GM19035 (cell line): Measurements from ENCODE around the gene DOK5.

Source experiments
- ATAC-seq: cut with Tn5 transposase; IDR thresholded peaks from one replicate; pipeline ENCODE4 v1.9.1; 2021; ENCODE audit not compliant: unreplicated experiment

The DOK5 gene

DNA sequence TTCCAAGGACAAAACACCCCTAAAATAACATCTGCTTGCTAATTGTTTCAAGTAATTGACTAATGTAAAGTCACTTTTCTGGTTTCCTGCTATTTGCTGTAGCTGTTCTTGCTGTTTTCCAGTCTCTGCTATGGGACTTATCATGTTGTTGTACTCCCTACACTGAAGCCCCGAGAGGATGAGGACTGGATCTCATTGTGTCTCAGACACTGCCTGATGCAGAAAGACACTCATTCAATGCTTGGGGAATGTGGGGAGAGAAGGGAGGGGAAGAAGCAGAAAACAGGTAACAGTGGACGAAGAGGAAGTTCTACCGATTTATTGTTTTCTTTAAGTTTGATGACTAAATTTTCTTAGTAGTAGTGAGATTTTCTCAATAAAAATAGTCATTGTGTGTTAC, 79.8 kb downstream of the DOK5 start:
- ATAC-seq: no peak

DNA sequence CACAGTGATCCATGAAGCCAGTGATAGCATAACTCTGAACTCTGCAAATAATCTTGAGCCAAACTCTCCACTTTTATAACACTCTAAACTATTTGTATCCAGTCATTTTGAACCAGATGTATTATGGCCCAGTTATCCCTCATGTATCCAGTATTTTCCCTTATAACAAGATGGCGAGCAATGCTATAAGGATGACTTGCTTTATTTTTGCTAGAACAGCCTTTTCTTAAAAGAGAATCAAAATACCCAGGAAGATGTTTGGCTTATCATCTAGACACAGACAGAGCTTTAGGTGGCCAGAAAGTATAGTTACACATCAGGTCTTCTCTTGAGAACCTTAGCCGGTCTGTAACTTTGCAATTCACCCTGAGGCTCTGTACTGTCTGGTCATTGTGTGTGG, 81.0 kb downstream of the DOK5 start:
- ATAC-seq: no peak

DNA sequence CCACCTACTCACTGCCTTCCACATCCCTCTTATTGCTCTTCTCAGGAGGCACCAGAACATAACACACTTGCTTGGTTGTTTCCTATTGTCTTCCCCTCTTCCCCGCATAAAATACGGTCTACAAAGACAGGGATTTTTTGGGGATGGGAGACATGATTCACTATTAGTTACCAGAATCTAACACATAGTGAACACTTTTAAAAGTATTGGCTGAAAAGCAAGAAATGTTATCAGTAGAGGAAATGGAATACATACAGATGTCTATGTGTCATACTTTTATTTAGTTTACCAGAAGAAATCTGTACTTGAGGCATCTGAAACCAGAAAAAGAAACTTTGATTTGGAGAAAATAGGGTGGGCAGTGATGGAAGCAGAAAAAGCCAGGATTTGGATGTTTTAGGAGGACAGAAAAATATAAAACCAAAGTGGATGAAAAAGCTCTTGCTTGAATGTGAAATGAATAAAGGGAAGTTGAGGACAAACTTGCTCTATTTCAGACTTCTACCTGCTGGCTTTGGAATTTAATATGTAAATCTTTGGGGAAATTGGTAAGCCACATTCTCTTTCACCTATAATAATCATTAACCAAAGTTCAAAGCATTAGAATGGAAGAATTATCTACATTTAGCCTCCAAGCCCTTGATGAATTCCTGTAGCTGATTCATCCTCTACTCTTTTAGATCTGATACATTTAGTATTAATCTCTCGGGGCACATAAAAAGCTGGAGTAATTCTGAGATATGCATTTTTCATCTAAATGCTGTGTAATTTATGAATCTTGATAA, 82.6 kb downstream of the DOK5 start:
- no peak for ATAC-seq

DNA sequence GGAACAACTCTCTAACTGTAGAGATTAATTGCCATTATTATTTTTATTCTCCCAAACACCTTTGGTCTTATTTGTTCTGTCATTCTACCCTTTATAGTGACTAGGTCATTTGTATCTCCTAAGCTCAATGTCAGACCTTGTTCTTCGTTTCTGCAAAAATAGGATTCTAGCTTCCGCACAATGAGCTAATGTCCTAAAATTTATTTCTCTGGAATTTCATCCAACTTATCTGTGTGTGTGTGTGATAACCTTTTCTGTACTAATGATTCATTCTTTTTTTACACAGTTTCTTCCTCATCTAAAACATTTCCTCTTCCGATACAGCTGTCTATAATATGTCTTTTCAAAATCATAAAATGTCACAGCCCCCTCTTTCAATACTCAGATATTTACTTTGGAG, 84.5 kb downstream of the DOK5 start:
- no peak for ATAC-seq

- ATAC-seq: no peak
Observed at GRCh38 chr20:54560357-54560756, 85.0 kb downstream of the DOK5 start.

DNA sequence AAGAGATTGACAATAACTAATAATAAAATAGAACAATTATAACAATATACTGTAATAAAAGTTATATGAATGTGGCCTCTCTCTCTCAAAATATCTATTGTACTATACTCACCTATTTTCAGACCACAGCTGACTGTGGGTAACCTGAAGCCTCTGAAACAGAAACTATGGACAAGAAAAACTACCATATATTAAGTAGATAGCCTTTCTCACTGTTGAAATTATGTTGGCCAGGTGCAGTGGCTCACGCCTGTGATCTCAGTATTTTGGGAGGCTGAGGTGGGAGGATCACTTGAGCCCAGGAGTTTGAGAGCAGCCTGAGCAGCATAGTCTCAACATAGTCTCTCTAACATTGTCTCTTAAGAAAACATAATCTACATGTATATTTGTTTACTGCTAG, 89.9 kb downstream of the DOK5 start:
- no peak for ATAC-seq

- no peak for ATAC-seq
Observed at GRCh38 chr20:54566031-54566688, 90.8 kb downstream of the DOK5 start.

DNA sequence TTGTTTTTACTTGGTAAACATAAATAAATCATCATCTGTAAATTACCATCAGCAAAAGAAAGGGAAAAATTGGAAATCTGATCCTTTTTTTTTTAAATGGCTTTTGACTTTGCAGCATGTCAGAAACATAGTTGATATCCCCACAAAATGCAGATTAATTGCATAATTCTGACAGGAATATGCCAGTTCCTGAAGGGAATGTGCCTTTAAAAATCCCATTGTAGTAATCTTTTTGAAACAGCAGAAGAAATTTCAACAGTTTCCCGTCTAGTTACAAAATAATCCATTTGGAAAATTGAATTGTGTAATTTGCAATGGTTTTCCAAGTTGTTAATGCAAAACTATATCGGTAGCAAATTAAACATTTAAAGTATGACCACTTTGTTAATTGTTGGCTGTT, 95.2 kb downstream of the DOK5 start:
- ATAC-seq: no peak

DNA sequence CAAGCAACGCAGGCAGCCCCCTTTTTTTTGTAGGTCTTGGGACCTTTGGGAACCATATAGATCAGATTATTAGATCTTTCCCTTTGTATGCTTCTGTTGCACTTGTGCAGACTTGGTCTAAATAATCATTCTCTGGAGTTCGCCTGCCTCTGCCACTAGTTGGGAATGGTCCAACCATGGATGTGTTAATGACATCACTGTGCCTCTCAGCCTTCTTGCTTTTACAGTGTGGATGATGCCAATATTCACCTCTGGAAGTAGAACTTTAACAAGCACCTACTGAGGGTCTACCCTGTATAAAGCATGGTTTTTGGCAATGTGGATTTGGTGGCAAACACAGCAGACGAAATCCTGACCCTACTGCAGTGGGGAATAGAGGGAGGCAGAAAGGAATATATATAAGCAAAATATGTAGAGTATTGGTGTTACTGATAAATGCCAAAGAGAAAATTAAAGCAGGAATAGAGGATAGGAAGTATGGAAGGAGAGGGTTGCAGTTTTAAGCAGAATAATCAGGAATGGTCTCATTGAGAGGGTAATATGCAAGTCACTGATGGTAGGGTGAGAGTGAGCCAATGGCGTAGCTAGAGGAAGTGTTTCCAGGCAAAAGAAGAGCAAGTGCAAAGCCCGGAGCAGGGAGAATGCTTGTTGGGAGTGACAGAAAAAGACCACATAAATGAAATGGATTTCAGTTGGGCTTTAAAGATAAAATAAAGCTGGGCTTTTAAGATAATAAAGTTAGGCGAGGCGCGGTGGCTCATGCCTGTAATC, 97.5 kb downstream of the DOK5 start:
- no peak for ATAC-seq

DNA sequence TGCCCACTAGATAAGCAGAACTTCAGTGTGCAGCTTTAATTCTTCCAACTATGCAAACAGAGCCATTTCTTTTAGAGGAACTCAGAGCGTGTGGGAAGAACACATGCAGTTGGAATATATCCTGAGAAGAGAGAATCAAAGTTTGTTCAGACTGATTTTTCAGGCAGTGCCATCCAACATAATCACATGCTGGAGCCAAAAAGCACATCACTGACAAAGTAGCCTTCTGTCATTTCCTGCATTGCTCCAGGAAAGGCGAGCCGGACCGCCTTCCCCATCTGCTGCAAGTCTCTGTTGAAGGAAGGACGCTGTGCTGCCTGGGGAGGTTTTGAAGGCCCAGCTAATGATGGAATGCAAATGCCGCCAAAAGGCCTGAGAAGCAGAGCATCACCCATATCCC, 98.4 kb downstream of the DOK5 start:
- ATAC-seq: no peak

DNA sequence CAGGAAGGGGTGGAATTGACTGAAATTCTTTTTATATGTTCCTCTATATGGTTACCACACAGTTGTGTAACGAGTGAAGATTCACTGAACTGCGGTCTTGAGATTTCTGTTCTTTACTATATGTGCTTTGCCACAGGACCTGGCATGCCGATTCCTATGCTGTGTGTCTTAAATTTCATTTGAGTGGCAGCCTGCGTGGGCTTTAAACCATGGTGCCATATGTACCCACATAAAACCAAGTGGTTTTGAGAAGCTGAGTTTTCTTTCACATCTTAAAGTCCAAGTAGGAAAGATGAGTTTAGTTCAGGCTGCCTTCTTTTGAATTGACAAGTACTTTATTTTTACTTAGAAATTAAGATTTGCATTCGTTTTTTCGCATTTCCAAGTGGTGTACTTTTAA, 101.1 kb downstream of the DOK5 start:
- ATAC-seq: no peak

GRCh38 chr20:54577637-54578036, 102.2 kb downstream of the DOK5 start:
- ATAC-seq: no peak

GRCh38 chr20:54585217-54585616, 109.8 kb downstream of the DOK5 start:
- ATAC-seq: no peak

GRCh38 chr20:54587408-54587807, 112.0 kb downstream of the DOK5 start:
- ATAC-seq: no peak

- no peak for ATAC-seq
Observed at GRCh38 chr20:54589402-54590030, 114.1 kb downstream of the DOK5 start.

DNA sequence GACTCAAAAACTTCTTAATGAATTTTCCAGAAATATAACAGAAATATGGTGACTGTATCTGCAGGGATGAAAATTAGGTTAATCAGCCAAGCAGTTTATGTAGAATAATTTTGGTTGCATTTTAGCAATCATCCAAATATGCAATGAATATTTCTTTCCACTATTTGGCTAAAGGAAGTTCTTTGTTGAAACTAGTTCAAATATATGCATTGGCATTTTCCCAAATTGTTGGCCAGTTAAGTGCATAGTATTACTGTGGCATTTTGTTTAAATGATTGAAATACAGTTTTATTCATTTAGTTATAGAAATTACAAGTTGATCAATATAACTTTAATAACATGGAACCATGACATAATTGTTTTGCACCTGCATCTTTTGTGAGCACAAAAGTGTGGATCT, 115.5 kb downstream of the DOK5 start:
- ATAC-seq: no peak

DNA sequence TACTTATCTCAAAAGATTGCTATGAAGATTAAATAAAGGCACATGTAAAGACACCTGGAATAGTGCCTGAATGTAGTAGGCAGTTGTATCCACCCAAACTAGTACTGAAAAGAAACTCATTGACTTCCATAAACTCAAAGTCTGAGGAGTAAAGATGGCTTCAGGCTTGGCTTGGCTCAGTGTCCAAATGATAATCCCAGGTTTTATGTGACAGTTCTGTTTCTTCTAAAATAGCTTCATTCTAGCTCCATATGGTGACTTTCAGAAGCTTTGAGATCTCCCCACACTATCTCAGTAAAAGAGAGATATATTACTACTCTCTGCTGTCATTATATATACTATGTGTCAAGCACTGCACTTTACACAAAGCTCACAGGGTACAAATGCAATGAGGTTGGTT, 121.3 kb downstream of the DOK5 start:
- ATAC-seq: no peak

DNA sequence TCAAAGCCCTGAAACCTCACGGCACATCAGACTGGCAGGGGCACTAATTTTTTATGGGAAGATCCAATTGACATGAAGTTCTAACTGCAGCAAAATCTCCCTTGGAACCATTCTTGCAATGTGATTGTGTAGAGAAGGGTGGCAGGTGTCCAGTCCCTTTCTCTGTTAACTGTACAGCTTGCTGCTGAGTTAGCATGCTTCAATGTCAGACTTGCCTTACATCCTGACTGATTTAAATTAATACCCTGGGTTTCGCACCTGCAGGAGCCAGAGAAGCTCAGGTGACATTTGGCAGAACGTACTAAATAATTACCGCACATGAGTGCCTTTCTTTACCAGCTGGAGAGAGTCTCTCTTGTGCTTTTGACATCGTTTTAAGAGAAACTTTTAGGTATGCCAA, 123.0 kb downstream of the DOK5 start:
- ATAC-seq: no peak

DNA sequence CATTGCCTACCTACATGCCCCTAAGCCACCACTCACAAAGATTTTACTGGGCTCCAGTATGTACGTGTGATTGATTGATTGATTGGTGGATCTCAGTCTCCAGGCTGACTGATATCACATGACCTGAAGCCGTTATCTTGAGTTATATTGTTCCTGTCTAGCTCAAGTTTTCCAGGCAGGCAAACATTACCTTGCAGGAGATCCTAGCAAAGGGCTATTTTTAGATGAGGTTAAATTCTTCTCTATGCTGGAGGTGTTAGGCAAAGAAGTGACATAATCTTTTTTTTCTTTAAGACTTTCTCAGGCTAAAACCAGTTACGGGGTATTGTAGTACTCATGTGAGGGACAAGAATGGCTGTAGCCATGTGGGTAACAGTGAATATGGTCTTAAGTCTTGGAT, 125.2 kb downstream of the DOK5 start:
- ATAC-seq: no peak

- ATAC-seq: no peak
Observed at GRCh38 chr20:54601831-54602515, 126.6 kb downstream of the DOK5 start.

DNA sequence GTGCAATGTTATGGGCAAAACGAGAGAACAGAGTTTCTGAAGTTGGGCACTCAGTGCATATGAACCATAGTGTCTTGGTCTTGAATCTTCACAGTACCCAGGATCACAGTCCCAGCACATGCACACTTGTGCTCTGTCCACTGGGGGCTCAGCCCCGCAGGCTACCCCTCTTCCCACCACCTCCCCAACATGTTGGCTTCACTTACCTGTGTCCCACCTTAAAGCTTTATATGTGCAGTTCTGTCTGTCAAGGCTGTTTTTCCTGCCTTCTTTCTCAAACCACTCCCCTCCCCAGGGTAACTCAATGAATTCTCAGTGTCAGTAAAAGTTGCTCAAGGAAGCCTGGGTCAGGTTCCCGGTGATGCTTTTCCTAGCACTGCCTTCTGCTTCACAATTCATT, 129.9 kb downstream of the DOK5 start:
- no peak for ATAC-seq
